ENCODE results near the gene SEMA6A.

Gene SEMA6A

DNA sequence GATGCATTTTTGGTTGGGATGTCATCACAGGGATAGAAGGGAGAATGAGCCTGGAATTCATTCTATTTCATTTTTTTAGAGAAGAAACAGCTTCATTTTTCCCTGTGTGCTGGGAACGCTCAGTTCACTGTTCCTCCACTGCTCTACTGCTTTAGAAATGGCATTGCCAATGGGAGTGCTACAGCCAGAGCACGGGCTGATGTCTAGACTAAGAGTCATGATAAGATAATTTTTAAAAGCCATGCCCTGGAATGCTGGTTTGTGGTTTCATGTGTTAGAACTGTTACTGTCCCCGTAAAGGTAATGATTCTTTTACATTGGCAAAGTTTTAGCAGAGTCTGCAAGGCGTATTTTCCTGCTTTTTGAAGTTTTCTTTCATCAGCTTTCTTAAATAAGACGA, 119.6 kb downstream of the SEMA6A start:
- DNase-seq = no peak

DNA sequence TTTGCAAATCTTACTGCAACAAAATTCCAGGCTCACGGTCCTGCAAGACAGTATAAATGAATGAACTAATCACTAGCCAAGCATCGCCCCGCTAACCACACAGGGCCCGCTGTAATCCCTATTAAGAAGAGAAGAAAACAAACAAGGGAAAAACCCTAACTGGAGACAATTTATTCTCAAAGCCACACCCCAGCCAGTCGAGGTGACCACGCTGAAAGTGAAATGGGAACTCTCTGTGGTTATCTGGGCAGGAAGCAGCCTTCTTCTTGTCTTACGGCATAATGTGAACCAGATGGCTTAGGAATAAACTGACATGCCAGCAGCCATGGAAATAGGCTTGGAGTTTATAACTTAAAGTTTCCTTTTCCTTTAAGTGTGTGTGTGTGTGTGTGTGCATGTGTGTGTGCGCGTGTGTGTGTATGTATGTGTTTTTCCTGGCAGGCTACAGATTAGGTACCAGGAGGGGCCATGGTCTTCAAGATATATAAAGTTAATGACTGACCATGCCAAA, 120.2 kb downstream of the SEMA6A start:
- no peak for DNase-seq

DNA sequence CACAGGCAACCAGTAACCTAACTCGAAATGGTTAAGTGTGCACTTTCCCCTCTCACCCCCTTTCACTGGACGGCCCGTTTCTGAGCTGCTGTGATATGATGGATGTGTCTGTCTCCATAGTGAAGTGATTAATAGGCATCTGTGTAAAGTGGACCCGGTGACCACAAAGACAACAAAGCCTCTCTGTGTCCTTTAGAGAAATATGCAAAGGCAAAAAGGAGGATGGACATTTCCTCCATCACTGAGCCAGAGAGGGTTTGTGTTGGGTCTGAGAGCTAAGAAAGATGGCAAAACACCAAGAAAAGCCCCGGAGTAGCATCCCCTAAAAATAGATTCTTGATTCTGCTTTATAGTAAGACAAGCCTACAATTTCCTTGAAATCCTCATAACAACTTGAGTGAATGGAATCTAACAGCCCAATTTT, 120.6 kb downstream of the SEMA6A start:
- DNase-seq = no peak

DNA sequence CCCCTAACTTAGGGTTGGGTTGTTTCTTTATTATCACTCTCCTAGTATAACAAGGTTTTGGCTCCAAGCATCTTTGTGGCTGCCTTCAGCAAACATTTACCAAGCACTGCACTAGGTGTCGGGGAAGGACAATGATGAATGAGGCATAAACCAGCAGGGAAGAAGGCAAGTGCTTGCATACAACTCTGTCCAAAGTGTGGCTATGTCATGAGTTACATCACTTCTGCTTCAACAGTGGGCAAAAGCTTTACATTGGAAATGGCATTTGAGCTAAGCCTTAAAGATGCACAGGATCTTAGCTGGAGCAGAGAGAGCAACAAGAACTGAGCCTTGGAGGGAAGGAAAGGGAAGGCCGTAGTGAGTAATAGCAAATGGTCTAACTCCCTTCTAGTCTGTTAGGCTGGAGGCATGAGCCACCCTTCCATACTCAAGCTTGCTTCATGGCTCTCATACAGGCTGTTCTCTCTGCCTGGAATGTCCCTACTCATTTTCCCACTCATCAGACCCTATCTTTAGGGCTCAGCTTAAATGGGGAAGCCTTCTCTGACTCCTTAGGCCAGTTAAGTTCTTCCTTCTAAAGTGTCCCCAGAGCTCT, 121.8 kb downstream of the SEMA6A start:
- no peak for DNase-seq

DNA sequence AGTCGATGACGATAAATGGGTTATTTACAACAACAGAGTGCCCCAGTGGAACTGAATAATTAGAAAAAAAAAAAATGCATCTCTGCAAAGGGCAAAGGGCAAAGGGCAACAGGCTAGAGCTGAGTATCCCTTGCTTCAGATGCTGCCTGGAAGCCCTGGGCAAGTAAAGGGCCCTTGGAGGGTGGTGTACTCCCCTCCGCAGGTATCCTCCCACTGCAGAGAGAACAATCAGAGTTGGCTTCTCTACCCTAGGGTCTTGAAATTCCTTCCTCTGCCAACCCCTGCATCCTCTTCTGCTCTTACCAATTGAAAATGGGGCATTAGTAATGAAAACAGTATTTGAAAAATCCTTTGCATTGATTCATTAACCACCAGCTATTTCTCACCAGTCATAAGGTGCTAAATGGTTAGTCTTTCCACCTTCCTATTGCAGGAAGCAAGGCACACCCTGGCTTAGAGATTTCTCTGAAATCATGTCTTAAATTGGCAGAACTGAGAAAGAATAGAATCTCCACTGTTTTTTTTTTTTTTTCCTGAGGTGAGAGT, 122.6 kb downstream of the SEMA6A start:
- no peak for DNase-seq

DNA sequence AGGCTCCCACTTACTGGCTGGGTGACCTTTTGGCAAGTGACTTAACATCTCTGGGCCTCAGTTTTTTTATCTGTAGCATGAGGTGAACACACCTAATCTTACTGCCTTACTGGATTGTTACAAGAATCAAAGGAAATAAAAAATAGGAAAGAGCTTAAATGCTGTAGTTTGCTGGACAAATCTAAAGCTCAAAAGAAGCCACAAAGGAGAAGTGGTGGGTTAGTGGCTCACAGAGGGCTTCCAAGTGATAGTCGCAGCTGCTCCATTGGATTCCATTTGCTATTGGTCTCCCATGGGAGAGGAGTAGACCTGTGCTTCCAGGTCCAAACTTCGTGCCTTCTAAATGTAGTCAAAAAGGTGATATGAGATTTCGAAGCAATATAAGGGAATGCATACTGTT, 123.6 kb downstream of the SEMA6A start:
- DNase-seq = no peak

DNA sequence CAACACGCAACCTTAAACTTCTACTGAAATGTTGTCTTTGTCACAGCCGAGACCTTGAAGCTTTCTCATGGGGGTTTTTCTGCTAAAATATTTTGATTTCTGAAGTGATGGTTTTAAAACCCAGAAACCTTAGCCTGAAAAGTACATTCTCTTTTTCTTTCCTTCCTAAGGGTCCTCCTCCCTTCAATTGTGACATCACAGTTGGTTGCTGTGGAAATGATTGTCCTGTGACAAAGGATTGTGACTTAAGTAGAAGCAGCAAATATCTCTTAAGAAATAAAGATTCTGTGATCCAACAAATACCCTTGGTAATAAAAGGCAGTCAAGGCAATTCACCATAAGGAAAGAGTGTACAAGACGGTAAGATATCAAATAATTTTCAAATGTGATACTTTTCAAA, 125.2 kb downstream of the SEMA6A start:
- DNase-seq = no peak

DNA sequence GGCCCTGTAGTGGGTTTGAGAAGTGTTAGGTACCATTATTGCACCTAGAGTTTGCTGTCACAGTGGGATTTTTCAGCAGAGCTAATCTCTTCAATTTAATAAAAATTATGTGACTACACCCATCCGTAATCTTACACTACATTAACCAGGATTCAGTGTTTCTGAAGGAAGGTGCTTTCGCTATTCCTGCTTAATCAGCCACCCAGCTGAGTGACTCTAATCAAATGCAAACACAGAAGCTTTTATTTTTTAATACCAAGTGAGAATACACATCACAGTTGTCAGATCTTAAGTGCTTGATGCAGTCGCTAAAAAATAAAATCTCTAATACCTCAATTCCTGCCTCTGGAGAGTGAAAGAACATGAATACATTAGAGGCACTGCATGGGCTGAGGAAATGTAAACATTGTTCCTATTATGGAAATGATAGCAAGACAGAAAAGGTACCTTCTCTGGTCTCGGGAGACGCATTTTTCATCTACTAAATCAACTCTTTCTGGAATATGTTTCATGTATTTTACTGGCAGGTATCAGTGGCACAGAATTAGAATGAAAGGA, 125.7 kb downstream of the SEMA6A start:
- DNase-seq = no peak

DNA sequence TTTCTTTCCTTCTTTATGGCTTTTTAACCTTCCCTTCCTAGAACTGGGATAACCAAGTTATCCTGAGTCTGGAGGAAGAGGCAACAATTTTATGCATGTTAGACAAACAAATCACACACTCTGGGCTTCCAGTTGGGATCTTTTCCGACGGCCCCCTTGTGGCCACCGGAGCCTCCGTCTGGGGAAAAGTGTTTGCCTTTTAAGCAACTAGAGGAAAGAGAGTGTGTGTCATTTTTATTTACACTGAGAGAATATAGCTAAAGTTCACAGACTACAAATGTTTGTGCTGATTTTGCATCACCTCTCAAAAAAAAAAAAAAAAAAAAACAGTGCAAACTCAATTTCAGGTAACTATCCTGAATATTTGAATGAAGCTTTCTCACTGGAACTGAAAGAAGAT, 126.2 kb downstream of the SEMA6A start:
- no peak for DNase-seq

DNA sequence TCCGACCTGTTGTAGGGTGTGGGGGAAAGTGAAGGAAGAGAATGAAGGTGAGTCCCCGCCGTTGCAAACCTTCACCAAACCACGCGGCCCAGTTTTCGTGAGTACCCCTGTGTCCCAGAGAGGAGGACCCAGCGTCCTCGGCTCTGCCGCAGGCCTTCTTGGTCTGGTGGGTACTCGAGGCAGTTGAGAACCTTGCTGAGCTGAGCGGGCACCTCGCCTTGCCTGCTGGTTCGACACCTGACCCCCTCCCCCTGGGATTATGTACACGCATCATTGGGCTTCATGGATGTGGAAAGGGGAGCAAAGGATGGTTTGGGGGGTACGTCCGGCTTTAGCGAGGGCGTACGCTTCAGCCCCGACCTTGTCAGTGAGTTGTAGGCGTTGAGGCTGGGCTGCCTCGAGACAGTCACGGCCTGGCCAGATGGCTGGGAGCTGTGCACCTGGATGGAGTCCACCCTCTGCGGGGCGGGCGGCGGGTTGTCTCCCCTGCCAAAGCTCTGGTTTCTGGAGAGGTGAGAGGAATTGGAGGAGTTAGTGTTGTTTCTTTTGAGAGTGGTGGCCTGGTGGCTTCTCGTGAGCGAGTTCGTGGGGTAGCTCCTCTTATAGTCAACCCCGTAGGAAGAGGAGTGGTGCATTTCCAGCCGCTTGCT, 128.1 kb downstream of the SEMA6A start:
- no peak for DNase-seq

DNA sequence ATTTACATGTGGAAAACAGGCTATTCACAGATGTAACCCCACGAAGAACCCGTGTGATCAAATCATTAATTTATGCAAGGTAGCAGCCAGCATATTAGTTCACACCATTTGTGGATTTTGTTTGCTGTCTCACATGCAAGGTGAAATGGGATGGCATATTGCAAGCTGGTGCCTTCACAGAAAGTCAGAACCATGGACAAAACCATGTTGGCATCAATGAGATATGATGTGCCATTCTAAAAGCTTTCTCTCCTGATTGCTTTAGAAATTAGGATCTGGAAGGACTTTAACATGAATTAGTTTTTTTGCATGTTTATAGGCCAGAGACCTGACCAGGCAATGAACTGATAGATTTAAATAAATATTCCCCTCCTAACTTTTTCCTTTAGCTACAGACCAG, 129.3 kb downstream of the SEMA6A start:
- DNase-seq = no peak

DNA sequence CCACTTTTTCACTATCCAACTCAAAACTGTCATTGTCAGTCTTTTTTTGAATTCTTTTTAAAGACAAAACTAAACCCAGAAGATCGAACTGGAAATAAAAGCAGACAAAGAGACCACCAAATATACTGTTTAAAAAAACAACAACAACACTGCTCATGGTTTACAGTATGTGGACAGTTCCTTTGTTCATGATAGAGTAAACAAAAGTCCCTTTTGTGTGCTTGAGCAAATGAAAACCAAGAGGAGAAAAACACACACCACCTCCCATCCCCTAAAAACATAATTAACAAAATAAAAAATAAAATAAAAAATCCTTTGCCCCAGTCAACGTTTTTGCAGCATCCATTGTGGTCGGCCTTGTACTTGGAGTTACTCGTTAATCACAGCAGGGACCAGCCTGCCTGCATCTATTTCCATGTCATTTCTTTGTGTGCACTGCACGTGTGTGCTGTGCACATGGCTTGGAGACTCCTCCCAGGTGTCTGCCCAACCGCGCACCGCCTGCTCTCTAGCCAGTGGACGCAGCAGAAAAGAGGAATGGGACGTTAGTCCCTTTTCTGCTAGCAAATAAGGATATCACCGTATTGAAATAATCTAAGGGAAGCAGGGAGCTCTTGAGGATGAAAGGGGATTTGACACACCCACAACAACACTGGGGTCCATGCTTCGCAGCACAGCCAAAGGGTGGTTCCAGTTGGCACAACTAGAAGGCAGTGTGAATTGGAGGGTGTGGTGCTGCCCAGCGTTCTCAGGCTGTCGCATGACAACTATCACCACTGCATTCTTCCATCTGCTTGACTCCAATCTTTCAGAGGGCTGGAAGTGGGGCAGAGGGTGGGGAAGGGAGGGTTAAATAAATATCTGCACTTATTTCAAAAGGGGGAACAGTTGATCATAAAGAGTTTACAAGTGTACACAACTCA, 130.0 kb downstream of the SEMA6A start:
- DNase-seq = no peak

DNA sequence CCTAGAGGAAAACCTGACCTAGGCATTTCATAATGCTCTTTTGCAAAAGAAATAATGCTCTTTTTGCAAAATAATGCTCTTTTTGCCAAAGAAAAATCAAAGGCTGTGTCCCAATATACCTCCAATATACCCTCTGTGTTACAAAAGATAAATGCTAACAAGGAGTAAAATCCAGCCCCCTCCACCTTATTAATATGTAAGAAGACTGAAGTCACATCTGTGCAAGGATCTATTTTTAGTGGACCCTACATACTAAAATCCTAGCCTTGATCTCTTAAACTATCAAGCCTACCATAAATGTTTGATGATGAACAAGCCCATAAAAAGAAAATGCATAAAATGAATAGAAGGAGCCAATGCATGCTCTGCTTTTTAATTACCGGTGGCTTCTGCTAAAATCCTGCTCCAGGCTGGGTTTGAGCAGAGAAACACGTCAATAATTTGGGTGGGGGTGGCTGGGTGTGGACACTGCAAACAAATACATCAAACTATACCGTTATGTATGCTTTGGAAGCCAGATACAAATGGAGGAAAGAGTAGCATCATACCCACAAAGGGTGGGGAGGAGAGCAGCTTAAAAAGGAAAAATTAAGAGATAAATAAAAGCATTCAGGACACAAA, 131.6 kb downstream of the SEMA6A start:
- no peak for DNase-seq

DNA sequence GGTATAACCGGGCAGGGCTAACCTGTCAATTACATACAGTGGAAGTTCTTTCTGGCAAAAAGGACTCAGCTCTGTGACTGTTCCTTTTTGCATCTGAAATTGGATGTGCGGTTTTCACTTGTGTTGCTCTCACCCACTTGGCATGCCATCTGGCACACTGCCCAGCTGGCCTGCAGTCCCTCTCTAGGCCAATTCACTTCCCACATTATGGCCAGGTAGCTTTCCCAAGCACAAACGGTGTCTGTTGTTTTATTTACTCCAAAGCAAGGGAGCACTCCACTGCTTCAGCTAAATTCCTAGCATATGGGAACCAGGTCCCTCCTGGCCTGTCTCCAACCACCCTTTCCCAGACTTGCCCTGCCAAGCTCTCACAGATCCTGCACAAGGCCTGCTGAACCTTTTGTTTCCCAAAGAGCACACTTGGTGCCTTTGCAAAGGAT, 132.5 kb downstream of the SEMA6A start:
- DNase-seq = no peak

DNA sequence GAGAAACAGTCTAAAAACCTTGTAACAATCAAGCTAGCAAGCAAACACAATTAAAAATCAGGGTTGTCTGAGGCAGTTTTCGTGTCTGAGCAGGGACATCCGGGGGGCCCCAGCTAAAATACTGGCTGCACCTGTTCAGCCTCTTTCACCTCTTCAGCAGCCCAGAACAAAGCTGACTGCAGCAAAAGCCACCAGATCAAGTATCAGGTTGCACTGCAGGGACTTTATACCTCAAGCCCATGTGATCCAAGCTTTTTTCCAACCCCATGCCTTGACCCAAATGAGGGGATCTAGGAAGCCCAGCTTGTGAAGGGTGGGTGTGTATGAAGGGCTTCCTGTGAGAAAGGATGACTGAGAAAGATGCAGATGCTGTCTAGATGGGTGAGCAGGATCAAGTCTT, 133.4 kb downstream of the SEMA6A start:
- DNase-seq = no peak

DNA sequence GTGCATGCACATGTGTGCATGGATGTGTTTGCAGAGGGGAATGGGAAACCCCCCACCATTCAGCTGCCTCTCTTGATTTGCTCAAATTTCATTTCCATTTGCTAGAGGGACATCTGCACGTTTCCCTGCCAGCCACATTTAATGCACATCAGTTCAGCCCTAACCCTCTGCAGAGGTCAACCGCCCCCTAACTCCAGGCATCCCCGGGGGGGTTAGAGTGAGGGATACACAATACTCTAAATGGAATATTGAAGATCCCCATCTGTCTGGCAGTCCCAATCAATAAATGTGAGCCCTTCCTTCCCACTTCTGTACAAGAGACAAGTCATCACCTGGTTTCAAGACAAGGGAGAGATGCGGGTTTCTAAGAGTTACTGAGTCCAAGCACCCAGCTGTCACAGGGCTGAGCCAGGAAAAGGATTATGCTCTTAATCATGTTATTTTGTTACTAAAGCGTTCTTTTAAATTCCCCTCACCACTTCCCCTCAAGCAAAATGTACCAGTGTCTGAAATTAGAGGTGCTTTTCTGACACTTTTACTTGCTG, 134.1 kb downstream of the SEMA6A start:
- no peak for DNase-seq

DNA sequence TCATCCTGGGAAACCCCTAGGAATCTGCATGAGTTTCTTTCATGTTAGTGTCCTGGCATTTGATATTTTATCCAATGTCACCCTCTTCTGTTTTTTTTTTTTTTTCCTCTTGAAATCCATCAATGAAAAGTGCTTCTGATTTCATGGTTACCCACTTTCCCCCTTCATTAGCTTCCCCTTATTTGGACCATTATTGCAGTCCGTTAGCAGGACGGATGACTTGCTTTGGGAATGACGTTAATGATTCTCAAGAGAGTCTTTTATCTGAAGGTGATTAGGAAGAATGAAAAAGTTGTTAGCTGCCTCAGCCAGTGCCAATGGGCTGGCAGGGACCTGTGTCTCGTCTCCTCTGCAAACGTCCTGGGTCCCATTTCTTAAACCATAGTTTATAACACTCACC, 134.7 kb downstream of the SEMA6A start:
- DNase-seq = no peak

DNA sequence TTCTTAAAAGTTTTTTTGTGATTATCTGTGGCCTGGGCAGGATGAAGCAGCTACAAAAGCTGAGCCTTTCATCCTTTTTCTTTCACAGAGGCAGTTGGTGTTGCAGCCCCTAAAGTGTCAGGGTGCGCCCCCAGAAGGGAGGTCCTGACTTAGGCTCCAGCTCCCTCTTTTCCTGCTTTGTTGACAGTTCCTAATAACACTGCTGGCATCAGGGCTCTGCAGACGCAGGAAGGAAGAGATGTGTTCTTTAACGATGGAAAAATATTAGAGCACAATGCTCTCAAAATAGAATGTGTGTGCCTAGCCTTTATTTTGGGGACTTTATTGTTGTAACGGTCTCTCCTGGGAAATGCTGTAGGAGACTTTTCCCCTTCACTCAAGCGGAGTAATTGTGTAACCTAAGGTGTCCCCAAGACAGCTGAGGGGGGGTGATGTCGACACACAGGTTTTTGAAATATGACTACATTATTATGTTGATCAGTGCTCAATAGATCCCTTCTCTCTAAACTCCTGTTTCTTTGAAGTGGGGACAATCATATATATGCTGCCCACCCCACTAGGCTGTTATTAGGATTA, 135.6 kb downstream of the SEMA6A start:
- no peak for DNase-seq

DNA sequence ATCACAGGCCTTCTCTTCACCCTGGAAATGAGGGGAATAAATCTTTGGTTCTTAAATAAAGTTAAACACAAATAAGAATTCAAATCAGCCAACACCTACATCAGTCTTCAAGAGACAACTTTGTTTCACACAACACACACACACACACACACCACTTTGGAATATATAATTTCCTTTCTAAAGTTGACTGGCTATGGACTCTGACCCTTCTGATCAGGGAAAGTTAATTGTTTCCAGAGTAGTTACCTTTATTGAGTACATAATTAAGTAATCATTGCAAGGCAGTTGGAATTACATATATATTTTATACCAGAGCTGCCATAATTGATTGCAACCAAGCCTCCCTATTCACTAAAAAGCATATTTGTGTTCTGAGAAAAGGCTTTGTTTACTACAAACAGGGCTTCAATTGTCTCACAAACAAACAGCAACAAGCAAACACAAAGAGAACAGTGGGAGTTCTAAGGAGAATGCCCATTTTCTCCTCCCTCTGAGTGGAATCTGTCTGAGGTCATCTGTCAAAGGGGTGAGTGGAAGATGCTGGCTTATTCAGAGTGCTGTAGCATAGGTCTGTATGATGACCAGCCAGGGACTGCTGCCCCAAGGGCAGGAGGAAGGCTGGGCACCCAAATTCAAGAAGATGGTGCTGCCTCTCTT, 136.6 kb downstream of the SEMA6A start:
- DNase-seq = no peak

DNA sequence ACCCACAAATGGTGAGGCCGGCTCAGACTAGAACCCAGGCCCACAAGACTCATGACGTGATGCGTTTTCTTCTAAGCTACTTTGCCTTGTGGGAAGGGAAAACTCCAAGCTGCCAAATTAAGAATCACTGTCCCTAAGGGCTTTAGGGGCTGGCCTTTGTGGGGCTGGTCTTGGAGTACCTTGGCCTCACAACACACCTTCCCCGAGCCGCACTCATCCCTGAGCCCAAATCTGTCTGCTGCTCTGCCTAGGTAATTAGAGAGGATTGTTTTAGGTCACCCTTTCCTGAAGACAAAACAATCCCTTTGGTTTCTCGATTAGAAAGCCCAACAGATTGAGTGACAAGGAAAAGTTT, 137.3 kb downstream of the SEMA6A start:
- no peak for DNase-seq

DNA sequence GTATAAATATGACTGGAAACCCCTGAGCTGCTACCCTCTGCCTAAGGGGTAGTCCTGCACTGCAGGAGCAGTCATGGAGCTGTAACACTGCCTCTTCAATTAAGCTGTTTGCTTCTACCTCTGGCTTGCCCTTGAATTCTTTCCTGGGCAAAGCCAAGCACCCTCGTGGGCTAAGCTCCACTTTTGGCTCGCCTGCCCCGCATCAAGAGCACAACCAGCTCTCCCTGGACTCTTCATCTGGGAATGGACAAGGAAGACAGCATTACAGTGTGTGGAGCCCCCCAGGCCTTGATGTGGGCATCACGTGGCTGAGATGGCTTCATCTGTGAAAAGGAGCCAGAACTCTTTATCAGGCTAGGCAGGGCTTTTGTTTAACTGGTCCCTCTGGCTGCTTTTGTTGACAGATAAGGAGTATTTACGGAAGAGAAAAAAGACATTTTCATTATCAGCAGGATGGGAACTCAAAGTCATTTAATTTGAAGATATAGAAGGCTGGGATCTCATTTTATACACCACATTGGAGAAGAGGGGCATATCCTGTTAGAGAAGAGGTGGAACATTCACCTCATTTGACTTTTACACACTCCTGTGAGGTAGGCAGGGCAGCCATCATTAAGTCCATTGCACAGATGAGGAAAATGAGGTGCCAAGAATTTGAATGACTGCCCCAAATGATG, 137.8 kb downstream of the SEMA6A start:
- DNase-seq = no peak

Measured in CD4-positive, alpha-beta T cell treated with Interleukin-21 for 1 hour (primary cell).